T-cell (primary cell): ENCODE results near the gene NDC80. TPM values are rescaled to one million over a fixed set of nuclear protein-coding genes. Genes with fewer than 3 reads are reported as not detected.

Experiments used
- ATAC-seq, 4 experiments: fragments of 200-7000 bp in 3 of 4; fragments of 150-1000 bp in 1 of 4; cut with Tn5 transposase; replicated peaks in 1 of 4; 1 replicate in 3 of 4; 2 replicates in 1 of 4; pipeline ENCODE4 v1.10.0; 2021; ENCODE audit warnings: moderate library complexity in 3 of 4, mild to moderate bottlenecking in 2 of 4, moderate number of reproducible peaks in 1 of 4
- CTCF ChIA-PET, 2 donors: fragments of 300-600 bp; sonication (Branson Sonifier 250); formaldehyde crosslinking; loops; one replicate each; lab custom pipeline; 2022; ENCODE audit warnings: antibody characterized with exemption in 2 of 2; lab: Charles Lee
- POLR2A ChIA-PET, 2 donors: fragments of 300-600 bp; sonication (Branson Sonifier 250); formaldehyde crosslinking; loops; one replicate each; lab custom pipeline; 2022; ENCODE audit warnings: antibody characterized with exemption in 2 of 2; lab: Charles Lee
- DNase-seq, 35 experiments: peaks; one replicate each; pipeline versions ENCODE4 v3.0.0 to v3.0.0-alpha.2; 2013 to 2023
- H3K27ac ChIP-seq: one replicate; pipeline ENCODE4 v1.5.1; 2013; ENCODE audit warnings: low read length
- H3K27me3 ChIP-seq, 2 experiments: replicated peaks in 1 of 2; 1 replicate in 1 of 2; 2 replicates in 1 of 2; pipeline versions ENCODE4 v1.6.1 to v1.7.0; 2013; ENCODE audit warnings: low read length in 1 of 2, mixed read lengths in 1 of 2; ENCODE audit not compliant: control insufficient read depth in 2 of 2, insufficient read depth in 2 of 2; ENCODE audit errors: extremely low read depth in 1 of 2
- H3K36me3 ChIP-seq, 2 donors: 1 replicate in 1 of 2; 2 replicates in 1 of 2; pipeline versions ENCODE4 v1.6.1 to v1.7.0; 2013; ENCODE audit warnings: low read length in 1 of 2; ENCODE audit not compliant: control insufficient read depth in 2 of 2, insufficient read depth in 1 of 2; ENCODE audit errors: extremely low read depth in 1 of 2
- H3K4me1 ChIP-seq, 2 experiments: 1 replicate in 1 of 2; 2 replicates in 1 of 2; pipeline versions ENCODE4 v1.6.1 to v1.7.0; 2013; ENCODE audit warnings: low read length in 2 of 2, mixed read lengths in 1 of 2; ENCODE audit not compliant: insufficient read depth in 2 of 2, control insufficient read depth in 1 of 2; ENCODE audit errors: extremely low read depth in 1 of 2
- H3K4me3 ChIP-seq, 2 donors: 1 replicate in 1 of 2; 2 replicates in 1 of 2; pipeline versions ENCODE4 v1.5.1 to v1.7.0; 2013; ENCODE audit warnings: mild to moderate bottlenecking in 2 of 2, low read length in 1 of 2, moderate library complexity in 1 of 2; ENCODE audit not compliant: control insufficient read depth in 1 of 2; ENCODE audit errors: extremely low read depth in 1 of 2
- H3K9me3 ChIP-seq: 2 replicates; pipeline ENCODE4 v1.7.0; 2013
- H3K27ac Mint-ChIP-seq, 2 donors: one replicate each; pipeline ENCODE4 v1.8.0; 2020 to 2021; ENCODE audit warnings: mild to moderate bottlenecking in 2 of 2, mixed read lengths in 2 of 2
- H3K27me3 Mint-ChIP-seq, 2 donors: one replicate each; pipeline ENCODE4 v1.8.0; 2021 to 2022; ENCODE audit warnings: mixed read lengths in 2 of 2
- H3K36me3 Mint-ChIP-seq: one replicate; pipeline ENCODE4 v1.8.0; 2021; ENCODE audit warnings: mixed read lengths
- H3K4me1 Mint-ChIP-seq, 3 donors: one replicate each; pipeline ENCODE4 v1.8.0; 2020 to 2022; ENCODE audit warnings: mixed read lengths in 3 of 3, mild to moderate bottlenecking in 1 of 3
- H3K4me3 Mint-ChIP-seq, 3 donors: one replicate each; pipeline ENCODE4 v1.8.0; 2020 to 2022; ENCODE audit warnings: mild to moderate bottlenecking in 3 of 3, mixed read lengths in 3 of 3, moderate library complexity in 3 of 3
- H3K9me3 Mint-ChIP-seq, 3 donors: one replicate each; pipeline ENCODE4 v1.8.0; 2020 to 2022; ENCODE audit warnings: mixed read lengths in 3 of 3
- WGBS: methylation state at CpG from one replicate; pipeline ENCODE4 v1.1.5; 2013; ENCODE audit warnings: missing lambda C conversion rate; ENCODE audit not compliant: insufficient coverage; 5-methylcytosine and 5-hydroxymethylcytosine counted together
- total RNA-seq, 35 experiments: library from RNA in 6 of 35; stranded (reverse) in 6 of 35; fragments of 120-200 nt in 1 of 35; gene quantifications; one replicate each; pipeline versions ENCODE4 v1.2.1 to v1.2.4 and lab custom pipeline; 2013 to 2026

Gene NDC80
- total RNA-seq, 5 donors from 2014 or later (not counting 1 experiment from before 2014, with no cell fraction given) = 2.3 to 8.2 (median 3.3) TPM

DNA sequence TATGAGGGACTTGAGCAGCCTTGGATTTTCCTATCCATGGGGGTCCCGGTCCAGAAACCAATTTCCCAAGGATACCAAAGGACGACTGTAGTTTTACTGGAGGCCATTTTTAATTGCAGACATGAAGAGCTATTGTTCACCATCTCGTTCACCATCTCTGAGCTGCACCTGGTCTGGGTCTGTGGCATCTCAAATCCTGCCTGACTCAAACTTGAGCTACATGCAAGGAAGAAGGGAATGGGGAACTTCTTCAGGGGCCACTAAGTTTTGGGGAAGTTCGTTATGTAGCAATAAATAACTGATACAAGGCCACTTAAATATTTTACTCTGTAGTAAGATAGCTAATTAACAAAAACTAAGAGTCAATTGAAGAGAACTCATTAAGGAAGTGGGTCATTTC lies 82.1 kb downstream of the NDC80 start:
- H3K36me3 Mint-ChIP-seq = peaks cover 11% of the 10 kb centered on the region
- POLR2A ChIA-PET = interaction anchor here (0.5 to 1.4 kb wide), 7 partner anchors 12 to 597 kb away, joined by 3 to 11 read pairs (median 4); no protein-coding TSS in a partner anchor

DNA sequence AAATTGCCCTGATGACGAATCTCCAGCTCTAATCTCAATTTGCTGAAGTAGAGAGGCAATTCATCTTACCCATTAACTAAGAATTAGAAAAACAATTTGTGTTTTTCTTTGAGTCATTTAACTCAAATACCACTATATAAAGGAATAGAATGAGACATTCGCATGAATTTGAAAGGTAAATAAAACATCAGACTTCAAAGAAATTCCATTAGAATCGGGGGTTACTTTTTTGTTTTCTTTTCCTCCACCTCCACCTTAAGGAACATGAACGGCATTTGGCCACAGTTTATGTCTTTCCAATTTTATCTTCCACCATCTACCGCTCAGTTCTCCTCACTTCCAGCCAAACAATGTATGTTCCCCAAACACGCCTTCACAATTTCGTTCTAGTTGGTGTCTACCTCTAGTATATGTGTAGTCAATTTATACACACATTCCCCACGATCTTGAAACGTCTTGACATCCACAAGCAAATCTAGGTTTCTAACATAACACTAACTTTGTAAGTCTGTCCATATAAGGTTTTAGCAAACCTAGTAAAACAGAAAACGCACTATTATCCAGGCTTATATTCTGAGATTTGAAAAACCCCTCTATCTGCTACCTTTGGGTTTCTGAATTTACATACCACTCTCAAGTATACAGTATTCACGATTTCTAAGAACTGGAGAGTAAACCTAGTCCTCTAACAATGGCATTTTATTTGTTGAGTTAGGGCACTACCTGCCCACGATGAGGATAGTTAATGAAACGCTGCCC lies 83.0 kb downstream of the NDC80 start:
- Histone ChIP-seq H3K9me3 (no peaks in the 10 kb centered on the region), H3K4me3 (peak overlapping the region; percentile 94 to 97), H3K36me3 (no peaks in the 10 kb centered on the region), H3K27ac (peak overlapping the region; percentile 100), H3K27me3 (no peaks in the 10 kb centered on the region), H3K4me1 (peaks cover 9 to 31% of the 10 kb centered on the region in 2 experiments)
- 26% methylated on average over 3 of the region's 13 CpGs for WGBS
- H3K27me3 Mint-ChIP-seq = no peaks in the 10 kb centered on the region
- CTCF ChIA-PET = interaction anchor here (0.7 to 2.7 kb wide), 6 partner anchors 11 to 106 kb away, joined by 3 to 19 read pairs (median 3); no protein-coding TSS in a partner anchor
- peaks cover 32 to 42% (median 39%) of the 10 kb centered on the region in 3 donors for H3K4me1 Mint-ChIP-seq
- peak overlapping the region; percentile 85 to 97 for H3K27ac Mint-ChIP-seq
- H3K36me3 Mint-ChIP-seq = peaks cover 14% of the 10 kb centered on the region
- ATAC-seq (no peak), DNase-seq (no peak)
- POLR2A ChIA-PET = interaction anchor here (0.5 to 4.6 kb wide), 12 partner anchors 12 to 593 kb away, joined by 3 to 120 read pairs (median 6); partner anchors contain the start of genes MYL12A (in 1 of the 2) and NDC80 (in 1 of the 2)
- H3K9me3 Mint-ChIP-seq = no peaks in the 10 kb centered on the region
- H3K4me3 Mint-ChIP-seq = peak overlapping the region; percentile 91 to 96 (median 94)

More for the DNA sequence above, 82.1 kb downstream of the NDC80 start:
- no peaks in the 10 kb centered on the region for H3K9me3 Mint-ChIP-seq
- no peaks in the 10 kb centered on the region for H3K27me3 ChIP-seq
- no peak overlapping the region for H3K27ac ChIP-seq
- H3K4me3 Mint-ChIP-seq = peak overlapping the region in 1 of 3 donors; percentile 96
- H3K36me3 ChIP-seq = no peaks in the 10 kb centered on the region
- H3K27me3 Mint-ChIP-seq = no peaks in the 10 kb centered on the region
- H3K9me3 ChIP-seq = no peaks in the 10 kb centered on the region
- H3K27ac Mint-ChIP-seq = peak overlapping the region; percentile 85 to 97
- WGBS = 92% methylated on average over 3 of the region's 4 CpGs
- peaks cover 4 to 27% of the 10 kb centered on the region in 2 experiments for H3K4me1 ChIP-seq
- DNase-seq (no peak), ATAC-seq (no peak)
- H3K4me3 ChIP-seq = no peak overlapping the region
- peaks cover 27 to 37% (median 34%) of the 10 kb centered on the region in 3 donors for H3K4me1 Mint-ChIP-seq
- CTCF ChIA-PET = interaction anchor here (0.7 to 1.6 kb wide), 6 partner anchors 10 to 105 kb away, joined by 3 to 6 read pairs (median 3); no protein-coding TSS in a partner anchor

DNA sequence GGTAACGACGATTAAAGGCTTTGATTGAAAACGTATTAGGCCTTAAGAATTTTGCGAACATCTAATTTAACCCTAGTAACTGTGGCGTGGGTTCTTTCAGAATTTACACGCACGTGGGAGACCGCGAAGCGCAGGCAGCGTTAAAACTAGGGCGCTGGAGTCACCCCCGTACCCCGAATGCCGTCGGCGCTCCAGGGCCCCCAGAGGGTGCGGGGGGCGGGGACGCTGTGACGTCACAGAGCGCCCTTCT lies 83.5 kb downstream of the NDC80 start:
- under 1% methylated on average over 22 of the region's 22 CpGs for WGBS
- H3K36me3 ChIP-seq = no peaks in the 10 kb centered on the region
- ChIA-PET POLR2A (interaction anchor here (0.5 to 4.6 kb wide), 12 partner anchors 13 to 593 kb away, joined by 3 to 120 read pairs (median 6); partner anchors contain the start of genes MYL12A (in 1 of the 2) and NDC80 (in 1 of the 2)), CTCF (interaction anchor here in 1 of 2 donors (2.6 to 2.7 kb wide), 2 partner anchors 18 to 49 kb away, joined by 14 to 19 read pairs; no protein-coding TSS in a partner anchor)
- ATAC-seq (peak; percentile 41 to 66 (median 45)), DNase-seq (peak in 34 of 35 experiments; percentile 75 to 91 (median 86))
- Mint-ChIP-seq H3K36me3 (peaks cover 15% of the 10 kb centered on the region), H3K27ac (peak overlapping the region; percentile 85 to 97), H3K4me1 (peaks cover 37 to 46% (median 42%) of the 10 kb centered on the region in 3 donors), H3K4me3 (peak overlapping the region; percentile 91 to 96 (median 94)), H3K27me3 (no peaks in the 10 kb centered on the region), H3K9me3 (no peaks in the 10 kb centered on the region)
- no peaks in the 10 kb centered on the region for H3K27me3 ChIP-seq
- H3K4me1 ChIP-seq = peaks cover 11 to 31% of the 10 kb centered on the region in 2 experiments
- H3K9me3 ChIP-seq = no peaks in the 10 kb centered on the region
- peak overlapping the region; percentile 94 to 97 for H3K4me3 ChIP-seq
- H3K27ac ChIP-seq = peak overlapping the region; percentile 100

DNA sequence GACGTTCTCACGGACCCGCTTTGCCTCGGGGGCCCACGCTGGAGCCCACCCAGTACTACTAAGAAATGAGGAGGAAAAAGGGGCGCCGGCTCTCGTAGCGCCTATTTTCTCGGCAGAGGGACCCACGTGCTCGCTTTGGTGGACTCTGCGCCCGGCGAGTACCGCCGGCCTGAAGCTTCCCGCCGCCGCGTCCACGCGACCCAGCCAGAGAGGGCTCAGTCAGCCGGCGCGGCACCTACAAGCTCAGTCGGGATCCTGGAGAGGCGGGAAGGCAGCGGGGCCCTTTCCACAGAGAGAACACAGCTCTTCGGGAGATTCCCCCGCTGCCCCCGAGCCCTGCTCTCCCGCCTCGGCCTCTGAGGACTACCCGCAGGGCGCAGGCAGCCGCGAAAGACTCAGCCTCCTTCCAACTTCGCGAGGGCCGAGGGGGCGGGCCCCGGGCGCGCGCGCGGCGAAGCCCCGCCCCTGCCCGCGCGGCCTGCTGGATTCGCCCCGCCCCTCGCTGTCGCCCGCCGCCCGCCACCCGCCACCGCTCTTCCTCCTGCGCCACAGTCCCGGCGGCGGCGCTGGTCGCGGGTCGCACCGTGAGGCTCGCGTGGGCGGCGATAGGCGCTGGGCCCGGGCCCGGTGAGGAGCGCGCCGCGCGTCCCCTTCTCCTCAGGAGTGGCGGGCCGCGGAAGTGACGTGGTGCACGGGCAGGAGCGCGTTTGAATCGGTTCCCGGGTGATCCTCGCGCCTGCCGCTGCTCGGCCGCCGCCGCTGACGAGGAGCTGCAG lies 84.0 kb downstream of the NDC80 start, which contains the start of gene SMCHD1:
TSS of gene SMCHD1 (plus strand) at position 549 of the 776 bp plus-strand sequence. CDS start 350 bp downstream, outside the sequence.
- ChIA-PET POLR2A (interaction anchor here (0.5 to 4.6 kb wide), 21 partner anchors 12 to 592 kb away, joined by 3 to 120 read pairs (median 4); partner anchors contain the start of genes NDC80 (in 2 of the 2), METTL4 (in 1 of the 2) and MYL12A (in 1 of the 2)), CTCF (interaction anchor here in 1 of 2 donors (2.6 to 3.6 kb wide), 3 partner anchors 18 to 66 kb away, joined by 11 to 19 read pairs (median 14); no protein-coding TSS in a partner anchor)
- Histone ChIP-seq H3K36me3 (no peaks in the 10 kb centered on the region), H3K27ac (peak within 1 kb of the TSS; percentile 100), H3K9me3 (no peaks in the 10 kb centered on the region), H3K4me1 (peaks cover 16 to 31% of the 10 kb centered on the region in 2 experiments), H3K4me3 (peak within 1 kb of the TSS; percentile 94 to 97), H3K27me3 (no peaks in the 10 kb centered on the region)
- Mint-ChIP-seq H3K36me3 (peaks cover 15% of the 10 kb centered on the region), H3K27ac (peak within 1 kb of the TSS; percentile 93 to 97), H3K9me3 (no peaks in the 10 kb centered on the region), H3K27me3 (no peaks in the 10 kb centered on the region), H3K4me3 (peak within 1 kb of the TSS; percentile 95 to 97 (median 96)), H3K4me1 (peaks cover 37 to 48% (median 42%) of the 10 kb centered on the region in 3 donors)
- DNase-seq (peak; percentile 72 to 95 (median 83)), ATAC-seq (peak; percentile 76 to 86 (median 79))
- WGBS = 0% methylated on average over 99 of the region's 100 CpGs

DNA sequence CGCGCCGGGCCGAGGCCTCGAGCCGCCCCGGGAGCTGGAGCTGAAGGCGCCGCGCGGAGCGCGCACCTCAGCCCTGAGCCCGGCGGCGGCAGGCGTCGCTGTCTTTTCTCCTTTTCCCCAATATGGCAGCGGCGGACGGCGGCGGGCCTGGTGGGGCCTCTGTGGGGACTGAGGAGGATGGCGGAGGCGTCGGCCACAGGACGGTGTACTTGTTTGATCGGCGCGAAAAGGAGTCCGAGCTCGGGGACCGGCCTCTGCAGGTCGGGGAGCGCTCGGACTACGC lies 84.5 kb downstream of the NDC80 start:
- peak overlapping the region; percentile 93 for H3K27ac Mint-ChIP-seq
- H3K4me3 Mint-ChIP-seq = peak overlapping the region; percentile 95 to 97 (median 96)
- peak overlapping the region; percentile 93 to 97 for H3K4me3 ChIP-seq
- H3K4me1 ChIP-seq = peaks cover 19 to 27% of the 10 kb centered on the region in 2 experiments
- ChIA-PET POLR2A (interaction anchor here (0.5 to 4.6 kb wide), 19 partner anchors 13 to 592 kb away, joined by 3 to 120 read pairs (median 6); partner anchors contain the start of genes NDC80 (in 2 of the 2), METTL4 (in 1 of the 2) and MYL12A (in 1 of the 2)), CTCF (interaction anchor here (0.5 to 3.6 kb wide), 6 partner anchors 19 to 249 kb away, joined by 4 to 19 read pairs (median 9); partner anchors contain the start of genes METTL4 (in 1 of the 2) and NDC80 (in 1 of the 2))
- peaks cover 0 to 3% of the 10 kb centered on the region in 2 donors for H3K36me3 ChIP-seq
- peaks cover 18% of the 10 kb centered on the region for H3K36me3 Mint-ChIP-seq
- H3K27me3 Mint-ChIP-seq = no peaks in the 10 kb centered on the region
- peaks cover 0 to 2% (median 0%) of the 10 kb centered on the region in 3 donors for H3K9me3 Mint-ChIP-seq
- H3K9me3 ChIP-seq = no peaks in the 10 kb centered on the region
- H3K4me1 Mint-ChIP-seq = peaks cover 42 to 48% (median 43%) of the 10 kb centered on the region in 3 donors
- peak overlapping the region; percentile 95 for H3K27ac ChIP-seq
- ATAC-seq = no peak
- 0% methylated on average over 21 of the region's 37 CpGs for WGBS
- DNase-seq = peak in 1 of 35 experiments; percentile 28
- no peaks in the 10 kb centered on the region for H3K27me3 ChIP-seq
